ENCODE measurements around the gene GRB10. TPM values are rescaled to one million over a fixed set of nuclear protein-coding genes. Genes with fewer than 3 reads are reported as not detected.

The GRB10 gene
- total and polyA plus RNA-seq, 2 donors (not counting 3 experiments of a cell fraction or from before 2014, with no cell fraction given): 43.7 to 240 TPM

DNA sequence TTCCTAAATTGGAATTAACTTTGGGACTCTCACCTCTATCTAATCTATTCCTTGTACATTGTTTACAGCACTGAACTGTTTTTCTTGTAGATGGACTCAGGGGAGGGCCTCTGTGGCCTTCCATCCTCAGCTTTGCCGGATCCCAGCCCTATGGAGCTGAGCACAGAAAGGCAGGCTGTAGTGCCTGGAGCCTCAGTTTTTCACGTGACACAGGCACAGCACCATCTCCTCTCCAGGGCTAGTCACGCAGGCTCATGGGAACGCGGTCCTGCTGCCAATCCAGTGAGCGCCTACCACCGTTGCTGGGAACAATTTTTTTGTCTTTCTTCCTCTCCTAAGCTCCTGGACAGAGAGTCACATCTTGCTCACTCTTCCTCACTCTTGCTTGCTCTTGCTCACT is 141.9 kb downstream of the GRB10 start:
- no peaks in the 10 kb centered on the region for H3K27me3 ChIP-seq (ENCODE audit: control insufficient read depth in 2 of 2, insufficient read depth in 2 of 2, low read length in 2 of 2)
- no peak for TF ChIP-seq POLR2AphosphoS5 (IDR thresholded peaks at IDR 0.05; ENCODE audit: insufficient read depth, low read depth, low read length)
- TF ChIP-seq GATA2 (IDR thresholded peaks at IDR 0.05; ENCODE audit: insufficient read depth, insufficient read length, low read depth, low read length): no peak
- no peak for TF ChIP-seq MAX (IDR thresholded peaks at IDR 0.05; ENCODE audit: insufficient read depth, insufficient read length)
- TF ChIP-seq EZH2 (IDR thresholded peaks at IDR 0.05; ENCODE audit: borderline replicate concordance, low read depth, low read length, severe bottlenecking): no peak
- no peak for TF ChIP-seq MYC (IDR thresholded peaks at IDR 0.05; ENCODE audit: low read depth, low read length)
- H3K4me3 ChIP-seq (replicated peaks in 1 of 3; ENCODE audit: insufficient read depth in 1 of 3, low read depth in 1 of 3, low read length in 3 of 3): no peak overlapping the region
- no peak for DNase-seq (ENCODE audit: low read depth, low spot score)
- BruUV-seq (replicated peaks): no TSS peak
- intact Hi-C loops (cut with micrococcal nuclease): no loop called here
- ChIA-PET POLR2A (no interaction called here), CTCF (interaction anchor here (0.7 kb wide), 1 partner anchor 8 kb away, joined by 3 read pairs; no protein-coding TSS in a partner anchor)
- H4K20me1 ChIP-seq (replicated peaks; ENCODE audit: control insufficient read depth, extremely low read depth, insufficient read depth, low read length): no peaks in the 10 kb centered on the region
- no peak overlapping the region for H3K4me2 ChIP-seq (ENCODE audit: insufficient read depth, low read length)
- H3K4me1 ChIP-seq (ENCODE audit: control insufficient read depth, extremely low read depth, insufficient read depth, low read length): peaks cover 6% of the 10 kb centered on the region
- FAIRE-seq: no peak
- no peak overlapping the region for H2AFZ ChIP-seq (ENCODE audit: low read depth, low read length)
- no peak overlapping the region for H3K9ac ChIP-seq (replicated peaks; ENCODE audit: extremely low read depth, insufficient read depth, low read length)
- peaks cover 0 to 8% of the 10 kb centered on the region in 2 experiments for H3K36me3 ChIP-seq (ENCODE audit: control insufficient read depth in 2 of 2, extremely low read depth in 1 of 2, insufficient read depth in 2 of 2, low read length in 2 of 2)
- H3K9me3 ChIP-seq (replicated peaks; ENCODE audit: control insufficient read depth, insufficient read depth, low read length): no peaks in the 10 kb centered on the region
- no peaks in the 10 kb centered on the region for H3K9me1 ChIP-seq (replicated peaks; ENCODE audit: control insufficient read depth, extremely low read depth, insufficient read depth, low read length)
- H3K27ac ChIP-seq (ENCODE audit: insufficient read depth, low read depth, low read length): no peak overlapping the region
- H3K79me2 ChIP-seq (ENCODE audit: control insufficient read depth, insufficient read depth, low read length): peaks cover 79% of the 10 kb centered on the region
- dilution Hi-C loops (cut with MboI; ENCODE audit: extremely low pct_ligation_motif_present, low sequenced_read_pairs): no loop called here

GRCh38 chr7:50640256-50640655 is 142.4 kb downstream of the GRB10 start:
- TF ChIP-seq EZH2 (IDR thresholded peaks at IDR 0.05; ENCODE audit: borderline replicate concordance, low read depth, low read length, severe bottlenecking) (no peak), FOS (IDR thresholded peaks at IDR 0.05; ENCODE audit: borderline replicate concordance, insufficient read depth, low read length) (no peak), MAX (IDR thresholded peaks at IDR 0.05; ENCODE audit: insufficient read depth, insufficient read length) (no peak), CTCF (IDR thresholded peaks at IDR 0.05; ENCODE audit: extremely low read depth in 1 of 2, insufficient read depth in 1 of 2, low read depth in 1 of 2, low read length in 2 of 2) (no peak)
- no peak for FAIRE-seq
- Histone ChIP-seq H3K36me3 (ENCODE audit: control insufficient read depth in 2 of 2, extremely low read depth in 1 of 2, insufficient read depth in 2 of 2, low read length in 2 of 2) (peaks cover 0 to 8% of the 10 kb centered on the region in 2 experiments), H3K9ac (replicated peaks; ENCODE audit: extremely low read depth, insufficient read depth, low read length) (no peak overlapping the region), H3K4me2 (ENCODE audit: insufficient read depth, low read length) (no peak overlapping the region), H2AFZ (ENCODE audit: low read depth, low read length) (no peak overlapping the region), H3K9me3 (replicated peaks; ENCODE audit: control insufficient read depth, insufficient read depth, low read length) (no peaks in the 10 kb centered on the region), H3K9me1 (replicated peaks; ENCODE audit: control insufficient read depth, extremely low read depth, insufficient read depth, low read length) (no peaks in the 10 kb centered on the region), H3K4me1 (ENCODE audit: control insufficient read depth, extremely low read depth, insufficient read depth, low read length) (peaks cover 6% of the 10 kb centered on the region), H3K27ac (ENCODE audit: insufficient read depth, low read depth, low read length) (no peak overlapping the region), H3K27me3 (ENCODE audit: control insufficient read depth in 2 of 2, insufficient read depth in 2 of 2, low read length in 2 of 2) (no peaks in the 10 kb centered on the region), H4K20me1 (replicated peaks; ENCODE audit: control insufficient read depth, extremely low read depth, insufficient read depth, low read length) (no peaks in the 10 kb centered on the region), H3K4me3 (replicated peaks in 1 of 3; ENCODE audit: insufficient read depth in 1 of 3, low read depth in 1 of 3, low read length in 3 of 3) (no peak overlapping the region), H3K79me2 (ENCODE audit: control insufficient read depth, insufficient read depth, low read length) (peaks cover 75% of the 10 kb centered on the region)
- dilution Hi-C loops (cut with MboI; ENCODE audit: extremely low pct_ligation_motif_present, low sequenced_read_pairs) (no loop called here), intact Hi-C loops (cut with micrococcal nuclease) (no loop called here)
- no peak for DNase-seq (ENCODE audit: low read depth, low spot score)
- no TSS peak for BruUV-seq (replicated peaks)
- ChIA-PET CTCF (no interaction called here), POLR2A (no interaction called here)

Measured in endothelial cell of umbilical vein (primary cell).